ENCODE results near the gene GNAO1. TPM values are rescaled to one million over a fixed set of nuclear protein-coding genes. Genes with fewer than 3 reads are reported as not detected.

The GNAO1 gene
- total RNA-seq, 1 donor from 2014 or later: 1.2 TPM

GRCh38 chr16:56338566-56339318 lies 147.5 kb downstream of the GNAO1 start:
- no peaks in the 10 kb centered on the region for H3K36me3 Mint-ChIP-seq (ENCODE audit: low read depth)
- H3K27me3 Mint-ChIP-seq (ENCODE audit: low read depth): no peaks in the 10 kb centered on the region
- H3K27ac Mint-ChIP-seq (ENCODE audit: unreplicated experiment): no peak overlapping the region
- H3K4me1 Mint-ChIP-seq (ENCODE audit: low read depth): no peaks in the 10 kb centered on the region
- no peaks in the 10 kb centered on the region for H3K9me3 Mint-ChIP-seq (ENCODE audit: low read depth)
- DNase-seq (ENCODE audit: low spot score): no peak
- TF ChIP-seq CTCF (IDR thresholded peaks at IDR 0.05): no peak
- no peak overlapping the region for H3K4me3 Mint-ChIP-seq (ENCODE audit: unreplicated experiment)

- no peak for TF ChIP-seq CTCF (IDR thresholded peaks at IDR 0.05)
- Mint-ChIP-seq H3K27me3 (ENCODE audit: low read depth) (no peaks in the 10 kb centered on the region), H3K27ac (ENCODE audit: unreplicated experiment) (no peak overlapping the region), H3K4me1 (ENCODE audit: low read depth) (no peaks in the 10 kb centered on the region), H3K36me3 (ENCODE audit: low read depth) (no peaks in the 10 kb centered on the region), H3K4me3 (ENCODE audit: unreplicated experiment) (no peak overlapping the region), H3K9me3 (ENCODE audit: low read depth) (no peaks in the 10 kb centered on the region)
- DNase-seq (ENCODE audit: low spot score): no peak
Observed at GRCh38 chr16:56339431-56340195, 148.3 kb downstream of the GNAO1 start.

GRCh38 chr16:56340416-56340815 lies 149.1 kb downstream of the GNAO1 start:
- Mint-ChIP-seq H3K27ac (ENCODE audit: unreplicated experiment) (no peak overlapping the region), H3K27me3 (ENCODE audit: low read depth) (no peaks in the 10 kb centered on the region), H3K36me3 (ENCODE audit: low read depth) (no peaks in the 10 kb centered on the region), H3K4me3 (ENCODE audit: unreplicated experiment) (no peak overlapping the region), H3K9me3 (ENCODE audit: low read depth) (no peaks in the 10 kb centered on the region), H3K4me1 (ENCODE audit: low read depth) (no peaks in the 10 kb centered on the region)
- no peak for TF ChIP-seq CTCF (IDR thresholded peaks at IDR 0.05)
- no peak for DNase-seq (ENCODE audit: low spot score)

- Mint-ChIP-seq H3K9me3 (ENCODE audit: low read depth) (no peaks in the 10 kb centered on the region), H3K4me1 (ENCODE audit: low read depth) (no peaks in the 10 kb centered on the region), H3K36me3 (ENCODE audit: low read depth) (no peaks in the 10 kb centered on the region), H3K27ac (ENCODE audit: unreplicated experiment) (no peak overlapping the region), H3K4me3 (ENCODE audit: unreplicated experiment) (no peak overlapping the region), H3K27me3 (ENCODE audit: low read depth) (no peaks in the 10 kb centered on the region)
- no peak for DNase-seq (ENCODE audit: low spot score)
- no peak for TF ChIP-seq CTCF (IDR thresholded peaks at IDR 0.05)
Observed at GRCh38 chr16:56340864-56341365, 149.6 kb downstream of the GNAO1 start.

- TF ChIP-seq CTCF (IDR thresholded peaks at IDR 0.05): no peak
- H3K27me3 Mint-ChIP-seq (ENCODE audit: low read depth): no peaks in the 10 kb centered on the region
- H3K9me3 Mint-ChIP-seq (ENCODE audit: low read depth): no peaks in the 10 kb centered on the region
- no peaks in the 10 kb centered on the region for H3K36me3 Mint-ChIP-seq (ENCODE audit: low read depth)
- H3K27ac Mint-ChIP-seq (ENCODE audit: unreplicated experiment): no peak overlapping the region
- H3K4me1 Mint-ChIP-seq (ENCODE audit: low read depth): no peaks in the 10 kb centered on the region
- no peak overlapping the region for H3K4me3 Mint-ChIP-seq (ENCODE audit: unreplicated experiment)
- no peak for DNase-seq (ENCODE audit: low spot score)
Observed at GRCh38 chr16:56341656-56342399, 150.5 kb downstream of the GNAO1 start.
